HL-60 (cell line): ENCODE data around the gene RASSF9.

ENCODE experiments used
- DNase-seq, 2 experiments: peaks; one replicate each; pipeline ENCODE4 v3.0.0-alpha.2; 2010 to 2020; ENCODE audit warnings: low read depth in 1 of 2, low spot score in 1 of 2
- H3K27ac ChIP-seq: fragments of 250-450 bp; sonication (Bioruptor Pico); replicated peaks from 2 replicates; pipeline ENCODE4 v1.5.1; 2020; ENCODE audit warnings: mild to moderate bottlenecking, moderate library complexity
- H3K27me3 ChIP-seq: fragments of 250-450 bp; sonication (Bioruptor Pico); 2 replicates; pipeline ENCODE4 v1.5.1; 2021; ENCODE audit warnings: mild to moderate bottlenecking, moderate library complexity; ENCODE audit not compliant: insufficient read depth, poor library complexity, severe bottlenecking
- H3K4me3 ChIP-seq: replicated peaks from 2 replicates; pipeline ENCODE4 v1.5.1; 2011; ENCODE audit warnings: mild to moderate bottlenecking, control low read depth, low read length; ENCODE audit not compliant: insufficient read depth
- CTCF ChIP-seq: IDR thresholded peaks from one replicate; pipeline ENCODE4 v1.5.1; 2011; ENCODE audit warnings: low read length, control low read depth, inconsistent platforms; ENCODE audit not compliant: insufficient read depth
- GABPA ChIP-seq: IDR thresholded peaks from 2 replicates; pipeline ENCODE4 v1.6.1; 2012; ENCODE audit warnings: low read depth
- POLR2AphosphoS5 ChIP-seq: IDR thresholded peaks from 2 replicates; pipeline ENCODE4 v1.6.1; 2012; ENCODE audit warnings: low read depth
- REST ChIP-seq: IDR thresholded peaks from 2 replicates; pipeline ENCODE4 v1.6.1; 2012; ENCODE audit warnings: low read depth; ENCODE audit not compliant: insufficient replicate concordance
- SPI1 ChIP-seq: IDR thresholded peaks from 2 replicates; pipeline ENCODE4 v1.6.1; 2012; ENCODE audit warnings: low read depth, mild to moderate bottlenecking, borderline replicate concordance

The RASSF9 gene

GRCh38 chr12:85755760-85756159 lies 80.4 kb downstream of the RASSF9 start:
- H3K27me3 ChIP-seq: no peaks in the 10 kb centered on the region
- TF ChIP-seq SPI1 (no peak), GABPA (no peak), POLR2AphosphoS5 (no peak), CTCF (no peak), REST (no peak)
- no peak overlapping the region for H3K27ac ChIP-seq
- DNase-seq: no peak
- no peak overlapping the region for H3K4me3 ChIP-seq
